ENCODE results near the gene USHBP1.

Gene USHBP1

DNA sequence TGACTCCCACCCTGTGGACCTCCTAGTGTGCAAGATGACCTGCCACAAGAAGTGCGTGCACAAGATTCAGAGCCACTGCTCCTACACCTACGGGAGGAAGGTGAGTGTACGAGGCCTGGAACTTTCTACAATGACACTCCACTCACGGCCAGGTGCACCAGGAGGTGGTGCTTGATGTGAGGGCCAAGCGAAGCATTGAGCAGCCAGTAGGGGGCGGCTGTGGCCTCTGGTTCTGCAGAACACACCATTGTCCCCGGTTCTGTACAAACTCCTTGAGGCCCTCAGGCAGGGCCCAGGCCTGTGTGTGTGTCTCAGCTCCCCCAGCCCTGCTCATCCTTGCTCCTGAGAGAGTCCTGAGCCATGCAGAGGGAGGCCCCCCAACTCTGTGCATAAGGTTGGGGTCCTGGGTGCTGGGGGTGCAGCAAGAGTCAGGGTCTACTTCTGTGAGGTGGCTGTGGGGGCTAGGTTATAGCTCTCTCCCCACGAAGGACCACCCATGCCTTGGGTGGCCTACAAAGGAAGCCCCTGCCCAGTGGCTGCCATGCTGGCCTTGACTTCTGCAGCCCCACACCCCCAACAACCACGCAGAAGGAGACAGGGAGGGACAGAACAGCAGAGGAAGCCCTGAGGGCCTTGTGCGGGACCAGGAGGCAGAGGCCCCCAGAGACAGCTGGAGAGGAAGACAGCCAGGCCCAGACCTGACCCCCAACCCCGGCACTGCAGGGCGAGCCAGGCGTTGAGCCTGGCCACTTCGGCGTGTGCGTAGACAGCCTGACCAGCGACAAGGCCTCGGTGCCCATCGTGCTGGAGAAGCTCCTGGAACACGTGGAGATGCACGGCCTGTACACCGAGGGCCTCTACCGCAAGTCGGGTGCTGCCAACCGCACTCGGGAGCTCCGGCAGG, 59.1 kb downstream of the USHBP1 start:
- TF ChIP-seq MYC (IDR thresholded peaks at IDR 0.05; ENCODE audit: low read depth, low read length): no peak
- TF ChIP-seq POLR2A (IDR thresholded peaks at IDR 0.05; ENCODE audit: extremely low read depth, insufficient read length): no peak
- TF ChIP-seq, protein P1, sequence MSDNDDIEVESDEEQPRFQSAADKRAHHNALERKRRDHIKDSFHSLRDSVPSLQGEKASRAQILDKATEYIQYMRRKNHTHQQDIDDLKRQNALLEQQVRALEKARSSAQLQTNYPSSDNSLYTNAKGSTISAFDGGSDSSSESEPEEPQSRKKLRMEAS (IDR thresholded peaks at IDR 0.05; ENCODE audit: low read depth, low read length): no peak
- TF ChIP-seq, protein P2, sequence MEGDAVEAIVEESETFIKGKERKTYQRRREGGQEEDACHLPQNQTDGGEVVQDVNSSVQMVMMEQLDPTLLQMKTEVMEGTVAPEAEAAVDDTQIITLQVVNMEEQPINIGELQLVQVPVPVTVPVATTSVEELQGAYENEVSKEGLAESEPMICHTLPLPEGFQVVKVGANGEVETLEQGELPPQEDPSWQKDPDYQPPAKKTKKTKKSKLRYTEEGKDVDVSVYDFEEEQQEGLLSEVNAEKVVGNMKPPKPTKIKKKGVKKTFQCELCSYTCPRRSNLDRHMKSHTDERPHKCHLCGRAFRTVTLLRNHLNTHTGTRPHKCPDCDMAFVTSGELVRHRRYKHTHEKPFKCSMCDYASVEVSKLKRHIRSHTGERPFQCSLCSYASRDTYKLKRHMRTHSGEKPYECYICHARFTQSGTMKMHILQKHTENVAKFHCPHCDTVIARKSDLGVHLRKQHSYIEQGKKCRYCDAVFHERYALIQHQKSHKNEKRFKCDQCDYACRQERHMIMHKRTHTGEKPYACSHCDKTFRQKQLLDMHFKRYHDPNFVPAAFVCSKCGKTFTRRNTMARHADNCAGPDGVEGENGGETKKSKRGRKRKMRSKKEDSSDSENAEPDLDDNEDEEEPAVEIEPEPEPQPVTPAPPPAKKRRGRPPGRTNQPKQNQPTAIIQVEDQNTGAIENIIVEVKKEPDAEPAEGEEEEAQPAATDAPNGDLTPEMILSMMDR (IDR thresholded peaks at IDR 0.05; ENCODE audit: low read depth, low read length): peak; percentile 83
- H3K4me3 ChIP-seq (ENCODE audit: low read depth, low read length): no peak overlapping the region
- peak; percentile 67 for DNase-seq (ENCODE audit: low read depth)

DNA sequence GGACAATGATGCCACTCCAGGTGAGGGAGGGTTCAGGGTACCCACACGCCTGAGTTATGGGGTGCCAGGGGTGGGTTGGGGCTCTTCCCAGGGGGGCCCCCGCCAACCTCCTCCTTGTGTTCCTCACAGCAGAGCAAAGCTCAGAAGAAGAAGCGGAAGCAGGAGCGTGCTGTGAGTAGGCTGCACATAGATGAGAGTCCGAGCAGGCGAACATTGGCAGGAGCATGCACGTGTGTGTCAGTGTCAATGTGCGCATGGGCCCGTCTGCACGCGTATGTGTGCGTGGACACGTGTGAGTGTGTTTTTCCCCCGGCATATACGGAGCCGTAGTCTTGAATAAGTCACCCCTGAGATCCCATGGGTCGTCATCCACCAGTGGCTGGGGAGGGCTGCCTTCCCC, 61.8 kb downstream of the USHBP1 start:
- TF ChIP-seq MYC (IDR thresholded peaks at IDR 0.05; ENCODE audit: low read depth, low read length) (no peak), POLR2A (IDR thresholded peaks at IDR 0.05; ENCODE audit: extremely low read depth, insufficient read length) (no peak)
- TF ChIP-seq, protein P2 (IDR thresholded peaks at IDR 0.05; ENCODE audit: low read depth, low read length): no peak
- TF ChIP-seq, protein P1 (IDR thresholded peaks at IDR 0.05; ENCODE audit: low read depth, low read length): no peak
- no peak for DNase-seq (ENCODE audit: low read depth)
- no peak overlapping the region for H3K4me3 ChIP-seq (ENCODE audit: low read depth, low read length)

DNA sequence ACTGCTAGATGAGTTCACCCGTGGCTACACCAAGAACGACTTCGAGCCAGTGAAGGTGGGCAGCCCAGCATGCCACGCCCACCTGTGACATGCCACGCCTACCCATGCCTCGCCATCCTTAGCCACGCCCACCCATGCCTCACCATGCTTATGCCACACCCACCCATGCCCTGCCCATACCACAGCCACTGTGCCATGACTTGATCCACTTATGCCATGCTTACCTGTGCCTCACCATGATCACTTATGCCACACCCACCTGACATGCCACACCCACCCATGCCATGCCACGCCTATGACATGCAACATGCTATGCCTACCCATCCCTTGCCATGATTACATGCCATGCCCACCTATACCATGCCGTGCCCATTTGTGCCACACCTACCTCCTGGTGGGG, 62.3 kb downstream of the USHBP1 start:
- H3K4me3 ChIP-seq (ENCODE audit: low read depth, low read length): no peak overlapping the region
- TF ChIP-seq POLR2A (IDR thresholded peaks at IDR 0.05; ENCODE audit: extremely low read depth, insufficient read length): no peak
- TF ChIP-seq, protein P1 (IDR thresholded peaks at IDR 0.05; ENCODE audit: low read depth, low read length): no peak
- TF ChIP-seq, protein P2 (IDR thresholded peaks at IDR 0.05; ENCODE audit: low read depth, low read length): no peak
- no peak for TF ChIP-seq MYC (IDR thresholded peaks at IDR 0.05; ENCODE audit: low read depth, low read length)
- no peak for DNase-seq (ENCODE audit: low read depth)

DNA sequence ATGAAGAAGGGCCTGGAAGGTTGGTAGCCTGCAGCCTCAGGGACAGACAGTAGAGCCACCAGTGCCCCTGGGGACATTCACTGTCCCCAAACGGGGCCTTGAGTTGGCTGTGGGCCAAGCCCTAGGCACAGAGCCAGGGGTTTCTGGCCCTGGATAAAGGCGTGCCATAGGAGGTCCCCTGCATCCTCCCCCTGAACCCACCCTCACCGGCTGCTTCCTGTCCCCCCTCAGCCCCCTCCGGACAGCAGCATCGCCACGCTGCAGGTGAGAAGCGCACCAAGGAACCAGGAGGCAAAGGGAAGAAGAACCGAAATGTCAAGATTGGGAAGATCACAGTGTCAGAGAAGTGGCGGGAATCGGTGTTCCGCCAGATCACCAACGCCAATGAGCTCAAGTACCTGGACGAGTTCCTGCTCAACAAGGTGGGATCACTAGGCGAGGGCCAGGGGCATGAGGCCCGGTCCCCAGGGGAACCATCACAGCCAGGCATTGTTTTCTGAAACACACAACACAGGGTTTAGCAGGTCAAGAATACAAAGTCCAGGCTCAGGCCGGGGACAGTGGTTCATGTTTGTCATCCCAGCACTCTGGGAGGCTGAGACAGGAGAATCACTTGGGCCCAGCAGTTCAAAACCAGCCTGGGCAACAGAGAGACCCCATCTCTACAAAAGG, 64.0 kb downstream of the USHBP1 start:
- TF ChIP-seq, protein P1 (IDR thresholded peaks at IDR 0.05; ENCODE audit: low read depth, low read length): no peak
- TF ChIP-seq, protein P2 (IDR thresholded peaks at IDR 0.05; ENCODE audit: low read depth, low read length): no peak
- TF ChIP-seq POLR2A (IDR thresholded peaks at IDR 0.05; ENCODE audit: extremely low read depth, insufficient read length) (no peak), MYC (IDR thresholded peaks at IDR 0.05; ENCODE audit: low read depth, low read length) (no peak)
- H3K4me3 ChIP-seq (ENCODE audit: low read depth, low read length): no peak overlapping the region
- no peak for DNase-seq (ENCODE audit: low read depth)

Data from NB4 (cell line).